MM.1S (cell line): ENCODE results near the gene ECSCR.

Experiments
- EZH2 ChIP-seq: fragments of 300-600 bp; sonication (generic); optimal IDR thresholded peaks from 2 replicates; pipeline ENCODE3; 2017; ENCODE audit warnings: low read depth, mild to moderate bottlenecking, antibody characterized with exemption, low read length, mixed read lengths
- EZH2phosphoT487 ChIP-seq: fragments of 300-600 bp; sonication (generic); IDR thresholded peaks from 2 replicates; pipeline ENCODE4 v1.6.1; 2018; ENCODE audit warnings: antibody characterized with exemption, low read length

- no peak for TF ChIP-seq EZH2phosphoT487
- TF ChIP-seq EZH2: no peak
Measured at GRCh38 chr5:139462586-139463276, at the start of gene ECSCR.
